ENCODE results near the gene IL10RA. TPM values are rescaled to one million over a fixed set of nuclear protein-coding genes. Genes with fewer than 3 reads are reported as not detected.

Gene IL10RA
- total and polyA plus RNA-seq, 2 experiments from 2014 or later, result 0.10 TPM; not detected in 1

DNA sequence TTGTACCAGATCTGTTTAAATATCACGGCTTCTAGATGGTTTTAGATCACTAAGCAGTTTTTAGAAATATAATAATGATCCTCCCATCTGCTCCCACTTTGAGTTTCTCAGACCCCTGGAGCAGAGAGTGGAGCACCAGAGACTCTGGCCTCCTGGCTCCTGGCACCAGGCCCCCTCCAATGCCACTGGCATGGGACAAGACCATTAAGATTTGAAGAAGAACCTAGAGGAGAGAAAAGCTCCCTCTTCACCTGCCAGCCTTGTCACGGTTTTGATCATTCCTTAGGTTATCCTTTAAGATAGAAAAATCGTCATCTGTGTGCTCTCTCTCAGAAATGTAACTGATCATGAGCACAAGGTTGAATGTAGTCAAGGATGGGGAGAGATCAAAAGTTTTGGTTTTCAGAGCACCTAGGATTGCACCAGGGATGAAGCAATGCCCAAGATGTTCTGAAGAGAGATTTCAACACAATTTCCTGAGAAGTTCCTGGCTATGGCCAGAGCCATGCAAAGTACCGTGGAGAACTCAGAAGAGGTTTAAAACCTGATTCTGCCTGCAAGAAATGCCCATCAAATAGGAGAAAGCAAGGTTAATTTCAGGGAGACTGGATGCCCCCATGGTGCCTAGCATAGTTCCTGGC, 22.2 kb downstream of the IL10RA start:
- H3K27ac ChIP-seq (ENCODE audit: low read depth), result no peak overlapping the region
- ATAC-seq, result no peak
- DNase-seq (ENCODE audit: low spot score), result no peak
- H3K4me1 Mint-ChIP-seq, result no peaks in the 10 kb centered on the region; the same call in 2 of the 3 replicates
- H4K20me1 ChIP-seq (replicated peaks; ENCODE audit: insufficient read depth), result no peaks in the 10 kb centered on the region
- H3K4me1 ChIP-seq (ENCODE audit: insufficient read depth), result no peaks in the 10 kb centered on the region
- peaks cover 6% of the 10 kb centered on the region for H3K27me3 Mint-ChIP-seq (ENCODE audit: insufficient read depth, low read depth, poor library complexity)
- H3K4me3 ChIP-seq, result no peak overlapping the region
- TF ChIP-seq ETS1 (IDR thresholded peaks at IDR 0.05) (no peak), EZH2phosphoT487 (IDR thresholded peaks at IDR 0.05; ENCODE audit: unreplicated experiment) (no peak), CREB1 (CRISPR knock-in tag; IDR thresholded peaks at IDR 0.05; ENCODE audit: low read depth) (no peak), CTCF (conservative IDR thresholded peaks at IDR 0.05; ENCODE audit: low read depth in 2 of 2) (no peak), POLR2AphosphoS5 (IDR thresholded peaks at IDR 0.05; ENCODE audit: low read depth) (no peak), JUNB (IDR thresholded peaks at IDR 0.05; ENCODE audit: unreplicated experiment) (no peak), EZH2 (IDR thresholded peaks at IDR 0.05; ENCODE audit: low read depth, unreplicated experiment) (no peak), ZNF114 (CRISPR knock-in tag; IDR thresholded peaks at IDR 0.05) (no peak), ZNF331 (CRISPR knock-in tag; IDR thresholded peaks at IDR 0.05; ENCODE audit: low read depth) (no peak), ZNF462 (CRISPR knock-in tag; IDR thresholded peaks at IDR 0.05) (no peak), NANOG (IDR thresholded peaks at IDR 0.05; ENCODE audit: borderline replicate concordance) (no peak)
- TF ChIP-seq, protein P1, sequence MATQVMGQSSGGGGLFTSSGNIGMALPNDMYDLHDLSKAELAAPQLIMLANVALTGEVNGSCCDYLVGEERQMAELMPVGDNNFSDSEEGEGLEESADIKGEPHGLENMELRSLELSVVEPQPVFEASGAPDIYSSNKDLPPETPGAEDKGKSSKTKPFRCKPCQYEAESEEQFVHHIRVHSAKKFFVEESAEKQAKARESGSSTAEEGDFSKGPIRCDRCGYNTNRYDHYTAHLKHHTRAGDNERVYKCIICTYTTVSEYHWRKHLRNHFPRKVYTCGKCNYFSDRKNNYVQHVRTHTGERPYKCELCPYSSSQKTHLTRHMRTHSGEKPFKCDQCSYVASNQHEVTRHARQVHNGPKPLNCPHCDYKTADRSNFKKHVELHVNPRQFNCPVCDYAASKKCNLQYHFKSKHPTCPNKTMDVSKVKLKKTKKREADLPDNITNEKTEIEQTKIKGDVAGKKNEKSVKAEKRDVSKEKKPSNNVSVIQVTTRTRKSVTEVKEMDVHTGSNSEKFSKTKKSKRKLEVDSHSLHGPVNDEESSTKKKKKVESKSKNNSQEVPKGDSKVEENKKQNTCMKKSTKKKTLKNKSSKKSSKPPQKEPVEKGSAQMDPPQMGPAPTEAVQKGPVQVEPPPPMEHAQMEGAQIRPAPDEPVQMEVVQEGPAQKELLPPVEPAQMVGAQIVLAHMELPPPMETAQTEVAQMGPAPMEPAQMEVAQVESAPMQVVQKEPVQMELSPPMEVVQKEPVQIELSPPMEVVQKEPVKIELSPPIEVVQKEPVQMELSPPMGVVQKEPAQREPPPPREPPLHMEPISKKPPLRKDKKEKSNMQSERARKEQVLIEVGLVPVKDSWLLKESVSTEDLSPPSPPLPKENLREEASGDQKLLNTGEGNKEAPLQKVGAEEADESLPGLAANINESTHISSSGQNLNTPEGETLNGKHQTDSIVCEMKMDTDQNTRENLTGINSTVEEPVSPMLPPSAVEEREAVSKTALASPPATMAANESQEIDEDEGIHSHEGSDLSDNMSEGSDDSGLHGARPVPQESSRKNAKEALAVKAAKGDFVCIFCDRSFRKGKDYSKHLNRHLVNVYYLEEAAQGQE (IDR thresholded peaks at IDR 0.05; ENCODE audit: unreplicated experiment), result no peak
- H3K9me3 Mint-ChIP-seq, result no peaks in the 10 kb centered on the region
- no peaks in the 10 kb centered on the region for H3K79me2 ChIP-seq (replicated peaks; ENCODE audit: insufficient read depth)
- no peaks in the 10 kb centered on the region for H3K27me3 ChIP-seq (ENCODE audit: insufficient read depth)
- no peaks in the 10 kb centered on the region for H3K36me3 ChIP-seq (ENCODE audit: insufficient read depth)
- H3K4me3 Mint-ChIP-seq, result no peak overlapping the region
- H3F3A ChIP-seq (replicated peaks; ENCODE audit: low read depth), result no peaks in the 10 kb centered on the region
- H3K9me2 ChIP-seq (ENCODE audit: insufficient read depth), result 0 out of 2 replicates have a peak, but pooled peaks cover 5% of the 10 kb centered on the region
- no peak overlapping the region for H3K4me2 ChIP-seq
- no peak overlapping the region for H3K27ac Mint-ChIP-seq
- no peaks in the 10 kb centered on the region for H3K36me3 Mint-ChIP-seq (ENCODE audit: low read depth)
- H2AFZ ChIP-seq, result no peak overlapping the region
